Adrenal gland (tissue), 5 donors: ENCODE data around the gene CLMP.

Source experiments
- CTCF ChIP-seq, 6 experiments: fragments of 450-650 bp in 4 of 6; fragments of 200-600 bp in 2 of 6; sonication (generic) in 1 of 6; IDR thresholded peaks; 1 replicate in 5 of 6; 2 replicates in 1 of 6; pipeline versions ENCODE4 v1.5.1 to v1.8.0; 2016 to 2021; ENCODE audit warnings: antibody characterized with exemption in 6 of 6, mild to moderate bottlenecking in 2 of 6, moderate library complexity in 1 of 6
- POLR2A ChIP-seq, 2 donors: fragments of 450-650 bp; IDR thresholded peaks; one replicate each; pipeline ENCODE4 v1.6.1; 2017; ENCODE audit warnings: antibody characterized with exemption in 2 of 2, mild to moderate bottlenecking in 2 of 2, moderate library complexity in 1 of 2
- donor health status: DM: no; HTN: no; CAD: no.

- TF ChIP-seq POLR2A (IDR thresholded peaks at IDR 0.05) (no peak), CTCF (IDR thresholded peaks at IDR 0.05) (no peak)
Observed at GRCh38 chr11:123202155-123203151, 7.4 kb upstream of the CLMP start.
